ENCODE data around the gene NPPB. TPM values are rescaled to one million over a fixed set of nuclear protein-coding genes. Genes with fewer than 3 reads are reported as not detected.

The NPPB gene
- 0.16 TPM in 1 of 5 replicates, not detected in the others for total RNA-seq (2022; extraction: Qiagen RNA extraction)

DNA sequence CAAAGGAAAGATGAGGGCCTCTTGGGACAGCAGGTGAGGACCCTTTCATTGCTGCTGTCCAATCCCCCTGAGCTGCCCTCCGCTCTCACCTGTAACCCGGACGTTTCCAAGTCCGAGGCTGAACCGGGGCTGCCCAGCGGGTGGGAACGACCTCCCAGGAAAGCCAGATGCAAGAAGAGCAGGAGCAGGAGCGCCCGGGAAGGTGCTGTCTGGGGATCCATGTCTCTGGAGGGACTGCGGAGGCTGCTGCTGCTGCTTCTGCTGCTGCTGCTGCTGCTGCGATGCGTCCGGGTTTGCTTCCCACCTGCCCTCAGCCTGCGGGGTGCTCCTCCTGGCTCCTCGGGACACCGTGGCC lies at the start of gene NPPB:
TSS of gene NPPB (minus strand) at position 333 of the 355 bp plus-strand sequence. CDS start at position 221, 112 bp downstream.

DNA sequence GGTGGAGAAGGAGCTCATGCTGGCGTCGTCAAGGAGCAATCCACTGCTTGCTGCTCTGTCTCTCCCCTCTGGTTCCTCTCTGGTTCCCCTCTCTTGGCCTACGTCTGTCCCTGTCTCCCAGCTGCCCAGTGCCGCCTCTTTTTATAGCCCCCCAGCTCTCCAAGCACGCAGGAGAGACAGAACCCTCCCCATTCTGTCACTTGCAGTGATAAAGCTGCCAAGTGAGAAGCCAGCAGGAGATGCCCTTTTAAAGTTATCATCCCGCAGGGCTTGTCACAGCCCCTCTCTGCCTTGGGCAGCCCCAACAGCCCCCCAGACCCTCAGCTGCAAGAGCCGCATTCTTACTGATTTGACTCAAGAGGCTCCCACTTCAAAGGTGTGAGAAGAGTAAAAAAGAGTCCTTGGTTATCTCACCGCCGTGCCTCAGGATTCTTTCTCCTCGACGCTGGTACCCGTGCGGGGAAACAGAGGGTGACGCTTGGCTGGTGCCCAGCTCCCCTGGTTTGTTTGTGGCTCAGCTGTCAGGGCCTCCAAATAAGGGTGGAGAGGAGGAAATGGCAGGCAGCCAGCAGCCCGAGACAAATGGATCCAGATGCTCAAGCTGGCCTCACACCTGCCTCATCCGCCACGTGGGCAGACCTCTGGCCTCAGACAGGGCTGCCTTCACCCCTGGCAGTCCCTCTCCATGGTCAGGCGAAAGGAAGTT lies 10.9 kb downstream of the NPPB start, which contains the start of gene NPPA:
TSS of gene NPPA (minus strand) at position 117 of the 706 bp plus-strand sequence. CDS start at position 18, 99 bp downstream.

Other genes with a start within 250 kb of the NPPB start
- 6.1 to 10.7 TPM (median 9.5 TPM) in 5 replicates for gene FBXO2, start 204.5 kb downstream of the NPPB start, total RNA-seq (2022; extraction: Qiagen RNA extraction)
- gene FBXO44, start 204.1 kb downstream of the NPPB start, total RNA-seq (2022; extraction: Qiagen RNA extraction) = 15.2 to 18.2 TPM (median 16.2 TPM) in 5 replicates
- 7.2 to 9.4 TPM (median 8.6 TPM) in 5 replicates for gene FBXO6, start 194.7 kb downstream of the NPPB start, total RNA-seq (2022; extraction: Qiagen RNA extraction)
- gene MAD2L2, start 177.8 kb downstream of the NPPB start, total RNA-seq (2022; extraction: Qiagen RNA extraction) = 41.8 to 51.3 TPM (median 49.8 TPM) in 5 replicates
- gene DRAXIN, start 167.2 kb downstream of the NPPB start, total RNA-seq (2022; extraction: Qiagen RNA extraction) = 0.03 to 0.09 TPM (median 0.05 TPM) in 5 replicates
- 80.0 to 109 TPM (median 100 TPM) in 5 replicates for gene AGTRAP, start 122.8 kb downstream of the NPPB start, total RNA-seq (2022; extraction: Qiagen RNA extraction)
- gene C1orf167, start 96.8 kb downstream of the NPPB start, total RNA-seq (2022; extraction: Qiagen RNA extraction) = not detected in 5 replicates
- 4.4 to 5.0 TPM (median 4.7 TPM) in 5 replicates for gene MTHFR, start 53.0 kb downstream of the NPPB start, total RNA-seq (2022; extraction: Qiagen RNA extraction)
- 5.3 to 6.3 TPM (median 5.6 TPM) in 5 replicates for gene CLCN6, start 52.8 kb downstream of the NPPB start, total RNA-seq (2022; extraction: Qiagen RNA extraction)
- not detected in 5 replicates for gene NPPA, start 11.2 kb downstream of the NPPB start, total RNA-seq (2022; extraction: Qiagen RNA extraction)
- 33.2 to 45.8 TPM (median 42.9 TPM) in 5 replicates for gene KIAA2013, start 67.5 kb upstream of the NPPB start, total RNA-seq (2022; extraction: Qiagen RNA extraction)
- 75.7 to 90.6 TPM (median 83.9 TPM) in 5 replicates for gene PLOD1, start 75.8 kb upstream of the NPPB start, total RNA-seq (2022; extraction: Qiagen RNA extraction)
- 29.3 to 42.4 TPM (median 31.2 TPM) in 5 replicates for gene MFN2, start 121.5 kb upstream of the NPPB start, total RNA-seq (2022; extraction: Qiagen RNA extraction)
- 12.3 to 16.4 TPM (median 14.7 TPM) in 5 replicates for gene MIIP, start 160.6 kb upstream of the NPPB start, total RNA-seq (2022; extraction: Qiagen RNA extraction)
- gene TNFRSF8, start 204.4 kb upstream of the NPPB start, total RNA-seq (2022; extraction: Qiagen RNA extraction) = 0.05 to 0.15 TPM (median 0.06 TPM) in 5 replicates